DMS 273 treated with DMSO at 0.1 percent for 48 hours (cell line): ENCODE data around the gene UCKL1.
"Not testable (repeated sequence)": the region's sequence is repeated elsewhere in the genome, so short reads cannot be mapped to it uniquely, and the experiment has no call there.

Source experiments
- DNase-seq: peaks from one replicate; lab custom pipeline; 2025; lab: John Stamatoyannopoulos, UW

The UCKL1 gene

DNA sequence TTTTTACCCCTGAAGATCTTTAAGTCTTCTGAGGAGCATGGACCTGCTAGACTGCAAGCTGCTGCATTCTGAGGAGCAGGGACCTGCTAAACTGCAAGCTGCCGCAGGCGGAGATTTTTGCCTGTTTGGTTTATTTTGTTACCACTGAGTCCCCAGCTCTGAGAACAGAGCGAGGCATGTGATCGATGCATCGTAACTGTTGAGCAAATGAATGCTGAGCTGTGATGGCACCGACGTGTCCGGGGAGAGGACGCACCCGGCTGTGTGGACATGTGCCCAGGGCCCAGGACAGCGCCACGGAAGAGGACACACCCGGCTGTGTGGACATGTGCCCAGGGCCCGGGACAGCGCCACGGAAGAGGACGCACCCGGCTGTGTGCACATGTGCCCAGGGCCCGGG is 37.1 kb downstream of the UCKL1 start:
- DNase-seq, result no peak

DNA sequence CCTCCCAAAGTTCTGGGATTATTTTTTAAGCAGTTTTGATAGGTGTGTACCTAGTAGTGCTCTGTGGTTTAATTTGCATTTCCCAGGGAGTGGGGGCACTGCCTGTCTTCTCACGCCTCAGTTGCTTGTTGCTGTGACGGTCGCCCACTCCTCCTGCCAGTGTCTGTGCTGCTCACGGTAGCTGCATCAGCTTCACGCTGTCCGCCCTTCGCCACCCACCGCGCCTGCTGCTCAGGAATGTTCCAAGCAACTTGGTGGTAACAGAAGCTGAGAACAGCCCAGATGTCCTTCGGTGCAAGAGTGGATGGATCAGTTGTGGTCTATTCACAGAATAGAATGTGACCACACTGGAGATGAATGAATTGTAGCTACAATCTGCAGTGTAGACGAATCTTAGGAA is 38.4 kb downstream of the UCKL1 start:
- no peak for DNase-seq

DNA sequence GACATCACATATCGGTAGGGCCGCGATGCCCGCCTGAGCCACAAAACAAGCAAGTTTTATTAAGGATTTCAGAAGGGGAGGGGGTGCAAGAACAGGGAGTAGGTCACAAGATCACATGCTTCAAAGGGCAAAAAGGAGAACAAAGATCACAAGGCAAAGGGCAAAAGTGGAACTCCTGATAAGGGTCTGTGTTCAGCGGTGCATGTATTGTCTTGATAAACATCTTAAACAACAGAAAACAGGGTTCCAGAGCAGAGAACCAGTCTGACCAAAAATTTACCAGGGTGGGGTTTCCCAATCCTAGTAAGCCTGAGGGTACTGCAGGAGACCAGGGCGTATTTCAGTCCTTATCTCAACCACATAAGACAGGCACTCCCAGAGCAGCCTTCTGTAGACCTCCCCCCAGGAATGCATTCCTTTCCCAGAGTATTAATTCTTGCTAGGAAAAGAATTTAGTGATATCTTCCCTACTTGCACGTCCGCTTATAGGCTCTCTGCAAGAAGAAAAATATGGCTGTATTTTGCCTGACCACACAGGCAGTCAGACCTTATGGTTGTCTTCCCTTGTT is 39.8 kb downstream of the UCKL1 start:
- not testable (repeated sequence) for DNase-seq

DNA sequence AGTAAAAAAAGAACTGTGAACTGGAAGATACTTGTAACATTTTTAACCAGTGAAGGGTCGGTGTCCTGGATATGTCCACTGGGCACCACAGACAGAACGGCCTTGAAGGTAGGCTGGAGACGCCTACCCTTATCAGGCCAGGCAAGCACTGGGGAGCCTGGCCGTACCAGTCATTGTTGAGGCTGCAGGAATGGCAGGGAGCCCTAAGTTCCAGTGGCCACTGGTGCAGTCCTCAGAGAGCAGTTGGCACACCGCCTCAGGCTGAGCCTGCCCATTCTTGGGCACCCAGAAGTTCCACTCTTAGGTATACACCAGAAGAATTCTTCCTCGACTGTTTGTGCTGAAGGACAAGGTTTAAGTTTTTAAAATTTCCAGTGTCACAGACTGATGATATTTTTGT is 40.7 kb downstream of the UCKL1 start:
- DNase-seq, result no peak

DNA sequence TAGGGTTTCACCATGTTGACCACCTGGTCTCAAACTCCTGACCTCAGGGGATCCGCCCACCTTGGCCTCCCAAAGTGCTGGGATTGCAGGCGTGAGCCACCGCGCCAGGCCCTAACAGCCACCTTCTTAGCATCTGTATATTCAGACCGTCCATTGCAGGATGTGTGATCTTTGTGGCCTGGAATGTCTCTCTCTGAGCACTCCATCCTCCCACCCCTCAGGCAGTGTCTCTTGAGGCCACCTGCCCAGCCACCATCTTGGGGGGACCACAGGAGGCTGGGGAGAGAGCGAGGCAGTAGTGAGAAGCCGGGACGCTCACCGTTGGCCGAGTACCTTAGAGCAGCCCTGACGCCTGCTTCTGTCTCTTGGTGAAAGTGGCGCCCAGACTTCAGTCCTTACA is 42.4 kb downstream of the UCKL1 start:
- no peak for DNase-seq

DNA sequence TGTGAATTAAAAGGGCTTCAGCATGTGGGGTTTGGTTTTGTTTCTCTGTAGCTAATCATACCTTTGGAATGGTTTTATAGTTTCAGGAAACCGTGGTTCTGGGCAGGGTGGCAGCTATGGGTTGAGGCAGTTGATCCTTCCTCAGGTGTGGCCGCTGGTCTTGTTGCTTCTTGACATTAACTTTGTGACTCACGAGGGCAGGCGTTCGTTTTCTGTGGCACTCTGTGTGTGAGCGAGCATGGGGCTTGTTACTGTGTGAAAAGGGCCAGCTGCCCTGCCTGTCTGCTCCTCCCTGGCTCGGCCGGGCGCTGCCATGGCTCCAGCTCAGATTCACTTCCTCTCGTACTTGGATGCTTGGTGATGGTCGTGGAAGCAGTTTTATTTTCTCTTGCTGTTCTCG is 45.0 kb downstream of the UCKL1 start:
- no peak for DNase-seq

- DNase-seq, result no peak
Observed at GRCh38 chr20:63908008-63908682, 48.1 kb downstream of the UCKL1 start.

DNA sequence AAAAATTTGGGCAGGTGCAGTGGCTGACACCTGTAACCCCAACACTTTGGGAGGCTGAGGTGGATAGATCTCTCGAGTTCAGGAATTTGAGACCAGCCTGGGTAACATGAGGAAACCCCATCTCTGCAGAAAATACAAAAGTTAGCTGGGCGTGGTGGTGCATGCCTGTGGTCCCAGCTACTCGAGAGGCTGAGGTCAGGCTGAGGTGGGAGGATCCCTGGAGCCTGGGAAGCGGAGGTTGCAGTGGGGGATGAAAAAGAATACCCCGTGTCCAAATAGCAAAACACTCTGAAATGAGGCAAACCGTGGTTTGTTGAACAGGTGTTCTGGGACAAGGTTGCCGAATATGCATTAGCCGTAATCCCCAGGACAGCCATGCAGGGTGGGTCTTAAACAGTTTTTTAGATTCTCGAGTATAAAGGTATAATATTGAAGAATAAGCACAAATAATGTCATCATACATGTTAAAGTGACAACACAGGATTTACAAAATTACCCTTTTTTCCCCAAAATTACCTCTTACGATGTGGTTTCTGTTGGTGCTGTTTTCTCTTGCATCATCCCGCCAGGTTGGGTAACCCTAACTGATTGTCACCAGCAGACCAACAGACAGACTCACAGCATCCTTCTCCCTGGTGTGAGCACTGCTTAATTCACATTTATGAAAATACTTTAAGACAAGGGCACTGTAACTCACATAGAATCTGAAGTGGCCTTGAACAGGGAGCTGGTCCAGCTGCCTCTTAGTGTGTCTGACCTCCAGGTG is 52.2 kb downstream of the UCKL1 start:
- DNase-seq, result no peak

DNA sequence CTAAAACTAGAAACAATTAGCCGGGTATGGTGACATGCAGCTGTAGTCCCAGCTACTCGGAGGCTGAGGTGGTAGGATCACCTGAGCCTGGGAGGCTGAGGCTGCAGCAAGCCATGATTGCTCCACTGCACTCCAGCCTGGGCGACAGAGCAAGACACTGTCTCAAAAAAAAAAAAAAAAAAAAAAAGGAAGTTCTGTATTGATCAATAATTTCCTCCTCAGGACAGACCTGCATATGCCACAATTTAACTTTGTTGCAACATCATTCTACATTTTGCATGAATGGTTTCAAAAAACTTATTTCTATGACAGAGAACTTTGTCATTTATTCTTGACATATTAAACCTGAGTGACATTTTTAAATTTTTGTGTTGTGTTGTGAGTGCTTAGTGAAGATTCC is 55.8 kb downstream of the UCKL1 start:
- DNase-seq, result no peak

DNA sequence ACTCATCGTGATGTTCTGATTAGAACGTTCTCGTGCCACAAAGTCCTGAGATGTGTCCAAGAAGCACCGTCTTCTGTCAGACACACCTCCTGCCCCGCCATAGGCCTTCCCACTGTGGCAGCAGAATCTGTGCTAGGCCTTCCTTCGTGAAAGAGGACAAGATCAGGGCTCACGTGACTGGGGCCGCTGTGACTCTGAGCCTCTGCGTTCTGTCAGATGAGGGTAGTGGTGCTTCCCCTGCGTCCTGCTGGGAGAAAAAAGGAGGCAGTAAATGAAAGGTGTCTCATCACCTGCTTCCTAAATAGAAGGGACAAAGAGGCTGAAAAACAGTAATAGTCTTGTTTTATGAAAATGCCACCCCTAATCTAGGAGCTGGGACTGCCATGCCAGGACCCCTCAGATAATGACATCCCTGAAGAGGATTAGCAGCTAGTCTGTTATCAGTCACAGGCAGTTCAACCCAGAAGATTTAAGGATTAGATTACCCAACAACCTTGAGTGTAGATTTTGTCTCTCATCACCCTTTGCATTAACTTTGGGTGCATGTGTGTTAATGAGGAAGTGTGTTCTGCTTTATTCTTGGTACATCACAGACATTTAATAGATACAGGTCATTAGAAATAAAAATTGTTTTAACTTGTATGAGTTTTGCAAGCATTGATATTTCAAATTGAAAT is 57.2 kb downstream of the UCKL1 start:
- no peak for DNase-seq

DNA sequence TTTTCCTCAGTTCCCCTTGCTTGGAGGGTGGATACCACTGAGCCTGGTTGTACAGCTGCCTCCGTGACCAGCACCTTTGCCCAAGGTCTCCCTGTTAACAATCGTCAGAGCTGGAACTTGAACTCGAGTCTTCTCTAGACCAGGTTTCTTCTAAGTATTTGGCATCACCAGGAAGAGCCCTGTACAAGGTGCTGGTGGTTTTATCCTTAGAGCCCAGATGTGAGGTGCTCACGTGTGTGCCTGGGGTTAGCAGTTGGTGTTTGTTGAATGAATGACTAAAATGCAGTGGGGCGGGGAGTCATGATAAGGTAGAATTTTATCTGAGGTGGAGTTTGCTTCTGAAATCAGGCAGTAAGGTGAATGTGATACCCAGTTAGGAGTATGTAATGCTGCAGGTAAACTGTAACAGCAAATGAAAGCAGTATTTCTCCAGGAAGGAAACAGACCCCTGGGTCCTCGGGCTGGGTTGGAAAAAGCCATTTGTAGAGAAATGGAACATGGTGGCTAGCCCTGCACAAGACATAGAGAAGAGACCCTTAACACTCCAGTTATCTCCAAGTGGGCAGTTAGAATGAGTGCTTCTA is 58.1 kb downstream of the UCKL1 start:
- no peak for DNase-seq

- no peak for DNase-seq
Observed at GRCh38 chr20:63896264-63897105, 59.7 kb downstream of the UCKL1 start.

DNA sequence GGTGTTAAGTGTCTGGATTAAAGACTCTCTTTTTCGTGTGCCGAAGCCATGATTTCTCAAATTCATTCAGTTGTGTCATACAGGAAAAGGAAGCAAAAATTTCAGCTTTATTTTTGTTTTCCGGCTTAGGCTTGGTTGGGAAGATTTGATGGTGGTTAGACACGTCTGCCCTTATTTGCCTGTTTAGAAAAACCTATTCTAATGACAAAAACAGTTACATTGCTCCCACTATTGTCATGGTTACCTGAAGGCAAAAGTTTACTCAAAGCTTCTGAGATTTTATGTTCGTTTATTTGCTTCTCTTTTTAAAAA is 60.3 kb downstream of the UCKL1 start:
- no peak for DNase-seq

- DNase-seq, result no peak
Observed at GRCh38 chr20:63895202-63895951, 60.8 kb downstream of the UCKL1 start.

- DNase-seq, result peak; percentile 58
Observed at GRCh38 chr20:63894358-63895201, 61.6 kb downstream of the UCKL1 start, which contains the start of gene DNAJC5. Gene DNAJC5 (plus strand): TSS chr20:63895126. CDS start chr20:63928346, 33,220 bp downstream.

- DNase-seq, result no peak
Observed at GRCh38 chr20:63893999-63894357, 62.2 kb downstream of the UCKL1 start.

DNA sequence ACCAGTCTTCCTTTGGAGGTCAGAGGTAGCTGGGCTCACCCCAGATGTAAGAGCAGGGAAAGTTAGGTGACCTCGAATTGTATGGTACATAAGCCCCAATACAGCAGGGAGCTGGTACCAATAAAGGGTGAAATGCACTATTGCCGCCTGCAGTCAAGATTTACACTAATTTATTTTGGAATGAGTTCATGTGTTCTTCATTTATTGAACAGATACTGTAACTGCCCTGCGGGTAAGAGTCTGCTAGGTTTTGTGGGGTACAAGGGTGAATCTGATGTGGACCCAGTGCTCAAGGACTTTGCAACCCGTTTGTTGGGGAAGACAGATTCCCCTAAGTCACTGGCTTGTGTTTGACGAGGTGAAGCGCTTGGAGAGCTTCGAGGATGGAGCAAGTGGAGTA is 63.8 kb downstream of the UCKL1 start:
- no peak for DNase-seq

DNA sequence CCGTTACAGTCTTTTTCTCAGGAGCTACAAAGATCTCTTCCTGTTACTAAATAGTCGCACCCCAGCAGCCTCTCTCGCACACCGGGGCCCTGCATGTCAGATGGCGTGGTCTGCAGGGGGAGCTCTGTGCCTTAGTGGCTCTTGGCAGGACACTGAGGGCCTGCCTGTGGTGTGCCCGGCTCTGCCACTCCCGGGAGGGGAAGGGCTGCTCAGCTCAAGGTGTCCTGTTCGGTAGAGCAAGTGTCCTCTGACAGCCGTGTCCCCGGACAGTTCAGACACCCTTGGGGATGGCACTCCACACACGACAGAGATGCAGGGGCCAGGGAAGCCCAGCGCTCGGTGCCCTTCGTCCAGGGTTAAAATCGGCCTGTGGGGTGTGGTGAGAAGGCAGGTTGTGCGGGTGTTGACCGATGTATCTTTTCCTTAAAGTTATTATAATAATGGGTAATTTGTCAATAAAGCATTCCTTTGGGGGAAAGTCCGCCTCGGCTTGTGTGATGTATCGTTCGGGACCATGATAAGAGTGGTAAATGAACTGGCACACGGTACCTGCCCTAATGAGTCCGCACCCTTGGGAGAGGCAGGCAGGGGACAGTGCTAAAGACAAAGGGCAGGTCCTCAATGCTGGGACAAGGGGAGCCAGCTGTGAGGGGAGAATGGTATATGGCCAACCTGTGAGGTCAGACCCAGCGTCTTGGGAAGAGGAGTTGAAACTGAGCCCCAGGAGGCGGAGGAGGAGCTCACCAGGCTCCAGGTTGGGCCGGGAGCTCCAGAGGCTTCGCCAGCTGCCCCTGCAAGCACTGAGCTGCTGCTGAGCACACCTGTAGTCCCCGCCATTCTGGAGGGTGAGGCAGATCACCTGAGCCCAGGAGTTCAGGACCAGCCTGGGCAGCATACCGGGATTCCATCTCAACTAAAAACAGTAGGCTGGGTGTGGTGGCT is 64.9 kb downstream of the UCKL1 start:
- DNase-seq, result no peak

GRCh38 chr20:63890616-63891015 is 65.6 kb downstream of the UCKL1 start:
- no peak for DNase-seq
